Bronchial epithelial cell (primary cell): ENCODE results near the gene PCCA. TPM values are rescaled to one million over a fixed set of nuclear protein-coding genes. Genes with fewer than 3 reads are reported as not detected.
A peak's percentile ranks its signal among the peaks of the same experiment; 100 is the strongest.

Source experiments
- DNase-seq: peaks from one replicate; pipeline ENCODE4 v3.0.0-alpha.2; 2010; ENCODE audit warnings: low read depth
- FAIRE-seq: peaks from 2 replicates; lab custom pipeline; 2011; peaks lifted over from hg19 to GRCh38; lab: Jason Lieb, UNC
- H3K27me3 ChIP-seq: 2 replicates; pipeline ENCODE4 v1.5.1; 2011; ENCODE audit warnings: low read length; ENCODE audit not compliant: control insufficient read depth, insufficient read depth
- H3K36me3 ChIP-seq: 2 replicates; pipeline ENCODE4 v1.5.1; 2011; ENCODE audit warnings: low read length; ENCODE audit not compliant: control insufficient read depth, insufficient read depth
- H3K4me3 ChIP-seq: 2 replicates; pipeline ENCODE4 v1.5.1; 2011; ENCODE audit warnings: mild to moderate bottlenecking, low read depth, low read length, control low read depth
- CTCF ChIP-seq: IDR thresholded peaks from 2 replicates; pipeline ENCODE4 v1.5.1; 2011; ENCODE audit warnings: mild to moderate bottlenecking, moderate library complexity, low read length, control low read depth, inconsistent platforms; ENCODE audit not compliant: insufficient read depth, severe bottlenecking
- total RNA-seq: library from RNA; depleted of rRNA; stranded (reverse); fragments of >200 nt; gene quantifications from 2 replicates; pipeline ENCODE4 v1.2.1, GENCODE V29; 2014

The PCCA gene
- total RNA-seq, 1 donor from 2014 or later: 27.1 TPM

DNA sequence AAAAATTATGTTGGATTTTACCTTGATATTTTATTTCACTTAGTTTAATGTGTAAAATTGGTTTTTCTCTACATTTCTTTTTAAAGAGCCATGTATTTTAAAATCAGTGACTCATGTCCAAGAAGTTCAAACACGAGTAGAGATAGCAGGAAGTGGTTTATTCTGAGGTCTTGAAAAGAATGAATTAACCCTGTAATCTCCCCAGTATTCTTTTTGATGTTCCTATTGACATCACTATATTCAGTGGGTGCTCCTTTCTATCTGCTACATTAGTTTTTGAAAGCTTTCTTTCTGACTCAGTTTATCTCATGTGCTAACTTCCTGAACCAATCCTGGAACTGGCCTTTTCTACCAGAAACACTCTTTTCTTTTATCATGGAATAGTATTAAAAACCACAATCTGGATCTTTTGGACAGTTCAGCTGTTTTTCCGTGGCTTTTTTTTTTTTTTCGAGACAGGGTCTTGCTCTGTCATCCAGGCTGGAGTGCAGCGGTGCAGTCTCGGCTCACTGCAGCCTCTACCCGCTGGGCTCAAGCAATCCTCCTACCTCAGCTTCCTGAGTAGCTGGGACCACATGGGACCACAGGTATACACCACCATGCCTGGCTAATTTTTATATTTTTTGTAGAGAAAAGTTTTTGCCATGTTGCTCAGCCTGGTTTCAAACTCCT is 114.9 kb downstream of the PCCA start:
- no peak overlapping the region for H3K4me3 ChIP-seq
- no peaks in the 10 kb centered on the region for H3K27me3 ChIP-seq
- H3K36me3 ChIP-seq: no peaks in the 10 kb centered on the region
- no peak for FAIRE-seq
- no peak for TF ChIP-seq CTCF
- peak; percentile 44 for DNase-seq

DNA sequence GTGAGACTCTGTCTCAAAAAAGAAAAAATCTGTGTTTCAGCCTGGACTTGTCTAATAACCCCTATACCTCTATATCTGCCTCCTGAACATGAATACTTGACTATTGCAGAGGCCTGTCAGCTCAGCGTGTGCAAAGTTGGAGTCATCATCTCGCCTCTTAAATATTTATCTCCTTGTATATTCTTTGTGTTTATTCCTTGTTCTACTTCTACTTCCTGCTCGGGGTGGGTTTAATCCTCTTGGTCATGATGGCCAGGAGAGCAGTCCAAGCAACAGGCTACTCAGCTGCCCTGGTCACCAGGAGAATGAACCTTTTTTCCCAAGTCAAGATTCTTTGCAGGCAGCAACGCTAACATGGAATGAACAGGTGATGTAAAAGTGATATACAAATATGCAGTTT is 119.1 kb downstream of the PCCA start:
- no peak overlapping the region for H3K4me3 ChIP-seq
- no peaks in the 10 kb centered on the region for H3K27me3 ChIP-seq
- no peaks in the 10 kb centered on the region for H3K36me3 ChIP-seq
- no peak for DNase-seq
- FAIRE-seq: no peak
- no peak for TF ChIP-seq CTCF

GRCh38 chr13:100208626-100209025 is 119.7 kb downstream of the PCCA start:
- no peak for DNase-seq

GRCh38 chr13:100209857-100210825 is 121.2 kb downstream of the PCCA start:
- H3K27me3 ChIP-seq: no peaks in the 10 kb centered on the region
- H3K36me3 ChIP-seq: no peaks in the 10 kb centered on the region
- FAIRE-seq: no peak
- DNase-seq: peak; percentile 84
- TF ChIP-seq CTCF: no peak
- H3K4me3 ChIP-seq: no peak overlapping the region

More at GRCh38 chr13:100208626-100209025, 119.7 kb downstream of the PCCA start:
- Histone ChIP-seq H3K36me3 (no peaks in the 10 kb centered on the region), H3K27me3 (no peaks in the 10 kb centered on the region), H3K4me3 (no peak overlapping the region)
- FAIRE-seq: no peak
- TF ChIP-seq CTCF: no peak

DNA sequence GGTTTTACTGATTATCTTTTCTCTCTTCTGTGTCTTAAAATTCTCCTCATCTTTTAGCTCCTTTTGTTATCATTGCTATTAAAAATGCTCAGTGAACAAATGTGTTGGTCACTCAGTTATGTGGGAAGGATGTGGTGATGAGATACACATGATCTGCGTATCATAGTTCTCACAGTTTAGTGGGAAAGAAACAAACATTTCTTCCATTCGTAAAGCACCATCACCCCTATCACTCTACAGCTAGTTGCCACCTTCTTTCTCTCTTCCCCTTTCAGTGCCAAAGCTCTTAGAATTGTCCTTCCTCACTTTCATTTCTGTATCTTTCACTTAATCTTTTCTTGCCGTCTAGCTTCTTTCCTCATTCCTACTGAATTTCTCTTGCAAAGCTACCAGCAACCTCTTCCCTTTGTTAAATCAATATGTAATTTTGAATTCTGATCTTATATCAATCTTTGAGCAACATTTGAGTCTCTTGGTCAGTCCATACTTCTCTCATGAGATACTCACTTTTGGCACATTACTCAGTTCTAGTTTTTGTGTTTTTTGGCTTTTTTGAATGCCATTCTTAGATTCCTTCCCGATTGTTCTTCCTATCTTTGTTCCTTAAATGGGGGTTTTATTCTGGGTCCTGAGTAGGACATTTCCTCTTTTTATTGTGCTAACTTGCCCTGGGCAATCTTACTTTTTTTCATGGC is 122.3 kb downstream of the PCCA start:
- Histone ChIP-seq H3K27me3 (no peaks in the 10 kb centered on the region), H3K4me3 (no peak overlapping the region), H3K36me3 (no peaks in the 10 kb centered on the region)
- TF ChIP-seq CTCF: no peak
- no peak for FAIRE-seq
- no peak for DNase-seq
